HG02938 (cell line): ENCODE data around the gene MKX.

Source experiments
- ATAC-seq: cut with Tn5 transposase; IDR thresholded peaks from one replicate; pipeline ENCODE4 v1.9.1; 2021; ENCODE audit warnings: mild to moderate bottlenecking, moderate library complexity; ENCODE audit not compliant: unreplicated experiment

MKX gene, protein sequence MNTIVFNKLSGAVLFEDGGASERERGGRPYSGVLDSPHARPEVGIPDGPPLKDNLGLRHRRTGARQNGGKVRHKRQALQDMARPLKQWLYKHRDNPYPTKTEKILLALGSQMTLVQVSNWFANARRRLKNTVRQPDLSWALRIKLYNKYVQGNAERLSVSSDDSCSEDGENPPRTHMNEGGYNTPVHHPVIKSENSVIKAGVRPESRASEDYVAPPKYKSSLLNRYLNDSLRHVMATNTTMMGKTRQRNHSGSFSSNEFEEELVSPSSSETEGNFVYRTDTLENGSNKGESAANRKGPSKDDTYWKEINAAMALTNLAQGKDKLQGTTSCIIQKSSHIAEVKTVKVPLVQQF

GRCh38 chr10:27745732-27746396 lies at the start of gene MKX:
Gene MKX, minus strand, starts transcription at chr10:27745819. Its CDS starts 2,404 bp downstream, at chr10:27743415.
- no peak for ATAC-seq

GRCh38 chr10:27794157-27794556 lies 48.5 kb upstream of the MKX start:
- no peak for ATAC-seq

GRCh38 chr10:27792216-27792615 lies 46.6 kb upstream of the MKX start:
- no peak for ATAC-seq

DNA sequence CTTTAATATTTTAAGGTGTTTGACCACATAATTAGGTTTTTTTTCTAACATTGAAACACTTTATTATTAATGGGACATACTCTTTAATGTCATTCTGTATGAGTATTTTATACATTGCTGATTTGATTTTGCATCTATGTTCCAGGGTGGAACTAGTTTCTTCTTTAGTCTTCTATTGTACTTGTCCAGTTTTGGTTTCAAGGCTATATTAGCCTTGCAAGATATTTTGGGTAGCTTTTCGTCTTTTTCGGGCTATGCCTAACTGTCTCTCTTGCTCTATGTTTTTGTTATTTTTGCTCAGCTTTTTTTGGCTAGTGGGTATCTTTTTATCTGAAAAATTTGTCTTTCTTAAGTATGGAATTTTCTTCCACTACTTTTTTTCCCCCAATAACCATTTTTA lies 38.7 kb upstream of the MKX start:
- no peak for ATAC-seq

DNA sequence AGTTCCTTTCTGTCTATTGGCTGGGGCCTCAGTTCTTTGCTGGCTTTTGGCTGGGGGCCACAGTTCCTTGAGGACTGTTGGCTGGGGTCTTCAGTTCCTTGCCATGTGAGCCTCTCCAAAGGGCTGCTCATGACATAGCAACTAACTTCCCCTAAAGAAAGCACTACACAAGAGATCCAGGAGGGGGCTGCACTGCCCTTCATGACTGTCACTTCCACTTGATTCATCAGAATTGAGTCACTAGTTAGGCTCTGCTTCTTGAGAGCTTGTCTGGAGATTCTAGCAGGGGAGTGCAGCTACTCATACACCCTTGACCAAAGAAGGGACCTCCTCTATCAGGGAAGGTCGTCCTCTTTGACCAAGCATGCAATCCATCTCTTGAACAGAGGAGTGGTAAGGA lies 38.0 kb upstream of the MKX start:
- no peak for ATAC-seq

DNA sequence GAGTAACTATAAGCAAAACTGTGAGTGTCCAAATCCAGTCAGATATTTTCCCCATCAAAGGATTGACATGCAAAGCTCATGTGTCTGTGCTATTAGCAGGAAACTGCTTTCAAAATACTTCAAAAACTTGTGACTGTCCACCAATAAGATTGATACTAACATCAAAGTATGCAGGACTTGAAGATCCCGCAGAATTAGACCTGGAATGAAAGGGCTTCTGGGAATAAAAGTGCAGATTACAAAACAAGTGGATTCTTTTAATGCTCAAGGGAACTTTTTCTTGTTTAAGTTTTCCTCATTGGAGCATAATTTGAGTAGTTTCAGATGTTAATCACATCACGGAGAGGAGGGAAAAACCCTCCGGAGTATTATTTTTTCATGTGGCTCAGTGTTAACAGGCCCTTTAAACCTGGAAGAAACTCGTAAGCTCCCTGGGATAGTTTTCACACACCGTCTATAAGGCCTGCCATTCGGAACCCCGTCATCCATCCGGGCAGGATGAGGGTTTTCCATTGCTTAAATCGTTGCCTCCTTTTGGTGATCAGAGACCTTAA lies 33.9 kb upstream of the MKX start:
- ATAC-seq = no peak

DNA sequence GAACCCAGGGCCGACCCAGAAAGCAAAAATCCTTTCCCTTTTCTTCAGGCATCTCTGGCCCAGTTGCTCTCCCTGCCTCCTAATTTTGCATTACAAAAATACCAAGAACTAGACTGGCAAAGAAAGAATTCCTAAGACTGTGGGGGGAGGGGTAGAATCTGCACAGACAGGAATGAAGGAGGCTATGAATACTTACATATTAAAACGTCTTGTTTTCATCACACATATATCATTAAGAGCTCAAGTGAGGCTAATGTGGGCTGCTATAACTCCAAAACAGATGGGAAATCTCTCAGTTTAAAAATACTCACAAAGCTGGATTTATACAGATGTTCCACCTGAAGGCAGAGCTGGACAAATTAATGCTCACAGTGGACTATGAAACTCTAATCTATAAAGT lies 29.2 kb upstream of the MKX start:
- no peak for ATAC-seq

DNA sequence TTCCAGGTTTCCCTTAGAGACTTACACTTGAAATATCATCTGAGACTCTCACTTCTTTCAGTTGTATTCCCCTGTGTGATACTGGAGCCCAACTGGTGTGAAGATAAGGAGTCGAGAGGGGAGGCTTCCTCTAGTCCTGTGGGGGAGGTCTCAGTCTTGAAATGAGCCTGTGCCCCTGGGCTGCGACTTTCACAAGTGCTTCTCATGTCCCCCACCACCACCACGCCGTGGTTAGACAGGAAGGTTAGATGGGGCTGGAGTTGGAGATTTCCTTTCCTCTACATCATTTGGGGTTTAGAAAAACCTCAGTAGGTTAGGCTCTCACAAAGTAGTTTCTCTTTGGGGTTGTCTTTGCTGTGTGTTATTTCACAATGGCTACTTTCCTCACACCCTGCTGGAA lies 25.6 kb upstream of the MKX start:
- ATAC-seq = no peak

DNA sequence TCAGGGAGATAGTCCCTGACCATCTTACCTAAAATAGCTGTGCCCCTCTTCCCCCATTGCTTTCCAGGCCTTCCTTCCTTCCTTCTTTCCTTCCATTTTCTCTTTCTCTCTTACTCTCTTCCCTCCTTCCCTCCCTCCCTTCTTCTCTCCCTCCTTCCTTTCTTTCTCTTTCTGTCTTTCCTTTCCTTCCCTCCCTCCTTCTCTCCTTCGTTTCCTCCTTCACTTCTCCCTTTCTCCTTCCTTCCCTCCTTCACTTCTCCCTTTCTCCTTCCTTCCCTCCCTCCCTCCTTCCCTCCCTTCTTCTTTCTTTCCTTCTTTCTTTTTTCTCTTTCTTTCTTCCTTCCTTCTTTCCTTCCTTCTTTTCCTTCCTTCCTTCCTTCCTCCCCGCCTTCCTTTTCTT lies 24.6 kb upstream of the MKX start:
- ATAC-seq = no peak

GRCh38 chr10:27760867-27761266 lies 15.2 kb upstream of the MKX start:
- ATAC-seq = no peak

- ATAC-seq = no peak
Observed at GRCh38 chr10:27759483-27760272, 14.1 kb upstream of the MKX start.

GRCh38 chr10:27752673-27753237 lies 7.1 kb upstream of the MKX start:
- ATAC-seq = no peak

GRCh38 chr10:27748601-27749000 lies 3.0 kb upstream of the MKX start:
- ATAC-seq = no peak

DNA sequence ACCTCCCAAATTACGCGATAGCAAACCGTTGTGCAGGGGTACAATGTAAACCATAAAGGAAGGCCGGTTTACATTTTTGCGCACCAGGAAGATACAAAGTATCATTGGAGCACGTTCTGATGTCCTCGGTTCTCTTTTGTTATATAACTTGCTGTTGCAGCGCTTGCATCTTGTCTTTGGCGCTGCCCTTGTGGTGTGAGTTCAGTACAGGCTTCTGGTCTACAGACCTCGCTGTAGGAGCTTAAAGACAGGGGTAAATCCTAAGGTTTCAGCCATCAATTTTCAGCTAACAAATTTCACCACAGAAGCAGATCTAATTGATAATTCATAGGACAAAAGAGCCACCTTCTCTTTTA lies 1.5 kb upstream of the MKX start:
- no peak for ATAC-seq

DNA sequence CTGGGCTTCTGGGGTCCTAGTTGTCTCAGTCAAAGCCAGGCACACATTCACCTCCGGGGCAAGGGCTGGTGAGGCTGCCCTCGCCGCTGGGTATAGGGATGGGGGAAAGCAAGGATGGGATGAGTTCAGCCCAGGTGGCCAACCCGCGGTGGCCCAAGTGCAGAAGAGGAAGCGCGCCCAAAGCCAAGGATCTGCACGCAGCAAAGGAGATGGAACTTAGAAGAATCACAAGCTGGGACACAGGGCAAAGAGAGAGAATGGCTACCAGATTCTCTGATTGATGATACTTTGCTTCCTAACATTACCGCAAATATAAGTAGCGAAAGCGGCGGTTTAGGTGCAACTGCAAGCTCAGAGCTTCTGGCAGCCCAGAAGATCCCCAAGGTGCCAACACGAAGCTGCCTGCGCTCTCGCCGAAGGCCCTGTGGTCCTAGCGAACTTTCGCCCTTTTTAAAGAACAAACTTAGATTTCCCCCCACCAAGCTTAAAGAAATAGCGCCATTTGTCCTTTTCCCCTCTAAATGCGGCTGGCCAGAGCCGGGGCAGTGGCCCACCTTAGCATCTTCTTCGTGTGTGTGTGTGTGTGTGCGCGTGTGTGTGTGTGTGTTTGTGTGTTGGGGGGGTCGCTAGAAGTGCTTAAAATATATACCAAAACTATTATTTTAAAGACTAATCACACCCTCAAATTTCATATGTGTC lies 927 bp upstream of the MKX start:
- no peak for ATAC-seq

DNA sequence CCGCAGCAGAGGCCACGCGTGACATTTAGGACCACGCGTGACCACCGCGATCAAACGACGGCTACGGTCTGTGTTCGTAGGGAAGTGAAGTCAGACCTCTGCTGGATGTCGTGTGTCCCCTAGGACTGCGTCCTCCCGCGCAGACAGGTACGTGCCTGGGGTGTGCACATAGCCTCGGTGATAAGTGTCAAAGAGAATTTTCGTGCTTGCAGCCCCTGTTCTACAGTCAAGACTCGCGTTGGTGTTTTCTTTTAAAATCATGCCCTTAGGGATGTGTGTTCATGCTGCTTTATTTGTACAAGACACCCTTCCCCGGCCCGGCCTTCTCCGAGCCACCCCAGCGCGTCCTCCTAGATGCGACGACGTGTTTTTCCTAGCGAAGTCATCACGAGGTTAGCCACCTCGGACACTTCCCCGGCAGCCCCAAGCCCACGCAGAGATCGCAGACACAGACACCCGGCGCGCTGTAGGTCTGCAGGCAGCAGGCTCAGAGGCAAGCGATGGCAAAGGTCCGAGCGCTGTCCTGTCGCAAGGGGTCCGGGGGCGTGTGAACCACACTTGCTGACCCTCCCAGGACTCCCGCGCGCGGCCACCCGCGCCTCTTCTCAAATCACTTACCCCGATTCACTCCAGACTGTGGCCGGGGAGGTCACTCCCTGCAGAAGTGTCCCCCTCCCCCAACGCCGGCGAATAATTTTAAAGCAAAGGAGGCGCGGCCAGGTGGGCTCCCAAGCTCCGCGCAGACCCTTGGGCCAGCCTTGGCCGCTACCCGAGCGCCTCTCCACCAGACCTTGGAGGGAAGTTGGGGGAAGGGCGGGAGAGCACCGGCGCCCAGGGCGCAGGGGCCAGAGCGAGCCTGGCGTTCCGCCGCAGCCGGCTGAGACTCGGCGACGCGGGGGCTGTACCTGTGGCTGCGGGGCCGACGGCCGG lies 552 bp downstream of the MKX start:
- ATAC-seq = no peak

GRCh38 chr10:27743877-27744801 lies 1.5 kb downstream of the MKX start:
- ATAC-seq = no peak

- no peak for ATAC-seq
Observed at GRCh38 chr10:27743012-27743876, 2.4 kb downstream of the MKX start.
